IPS-18c (cell line): ENCODE measurements around the gene JAG1.
"Not testable (repeated sequence)": the region's sequence is repeated elsewhere in the genome, so short reads cannot be mapped to it uniquely, and the experiment has no call there.

Source experiments
- H3K4me3 ChIP-seq: 2 replicates; pipeline ENCODE4 v1.7.0; 2013; ENCODE audit warnings: low read depth, mild to moderate bottlenecking, low read length, moderate library complexity; ENCODE audit not compliant: insufficient read depth
- H3K9me3 ChIP-seq: one replicate; pipeline ENCODE4 v1.6.1; 2013; ENCODE audit warnings: mild to moderate bottlenecking, low read length, moderate library complexity; ENCODE audit not compliant: control insufficient read depth, insufficient read depth

The JAG1 gene

DNA sequence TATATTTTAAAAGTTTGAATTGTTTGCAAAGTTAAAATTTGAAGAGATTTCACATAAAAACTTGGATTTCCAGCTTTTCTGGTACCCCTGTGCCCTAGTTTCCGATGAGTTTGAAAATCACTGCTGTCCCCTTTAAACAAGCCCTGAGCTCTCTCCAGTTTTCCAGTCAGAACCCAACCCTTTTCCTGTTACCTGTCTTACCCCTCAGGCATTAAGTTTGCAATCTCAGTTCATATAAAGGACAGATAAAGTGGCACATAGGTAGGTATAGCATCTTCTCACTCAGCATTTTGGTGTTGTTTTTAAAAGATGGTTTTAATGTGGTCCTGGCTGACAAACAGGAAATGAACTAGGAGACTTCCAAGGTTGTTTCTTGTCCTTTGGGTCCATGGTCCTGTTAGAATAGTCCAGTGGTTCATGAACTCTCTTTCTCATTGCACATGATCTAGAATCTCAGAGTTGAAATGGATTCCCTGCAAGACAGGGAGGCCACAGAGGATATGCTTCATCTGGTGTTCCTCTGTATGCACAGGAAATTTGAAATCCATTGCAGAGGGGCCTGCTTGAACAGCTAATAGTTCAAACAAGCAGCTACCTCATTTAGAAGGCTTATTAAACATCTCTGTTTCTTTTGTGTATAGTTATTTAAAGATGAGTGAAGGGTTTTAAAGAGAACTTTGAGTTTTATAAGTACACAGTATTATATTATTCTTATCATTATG lies 82.7 kb downstream of the JAG1 start:
- H3K4me3 ChIP-seq: no peak overlapping the region
- peaks cover 3% of the 10 kb centered on the region for H3K9me3 ChIP-seq

DNA sequence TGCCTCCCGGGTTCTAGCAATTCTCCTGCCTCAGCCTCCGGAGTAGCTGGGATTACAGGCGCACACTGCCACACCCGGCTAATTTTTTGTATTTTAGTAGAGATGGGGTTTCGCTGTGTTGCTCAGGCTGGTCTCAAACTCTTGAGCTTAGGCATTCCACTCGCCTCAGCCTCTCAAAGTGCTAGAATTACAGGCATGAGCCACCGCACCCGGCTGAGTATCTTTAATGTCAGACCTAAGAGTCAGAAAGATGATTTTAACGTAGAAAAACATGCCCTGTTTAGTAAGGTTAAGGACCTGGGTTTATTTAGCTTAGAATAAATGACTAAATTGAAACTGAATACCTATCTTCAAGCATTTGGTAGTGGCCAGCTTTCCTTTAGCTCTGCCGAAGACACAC lies 83.4 kb downstream of the JAG1 start:
- not testable (repeated sequence) for H3K4me3 ChIP-seq, H3K9me3 ChIP-seq
